ENCODE data around the gene PARVG. TPM values are rescaled to one million over a fixed set of nuclear protein-coding genes. Genes with fewer than 3 reads are reported as not detected.

PARVG gene
- total RNA-seq, 1 experiment from 2014 or later: 13.9 TPM

- no TSS peak for BruUV-seq (replicated peaks)
- CTCF ChIA-PET: no interaction called here
- no peaks in the 10 kb centered on the region for H3K27me3 ChIP-seq (replicated peaks; ENCODE audit: insufficient read depth, low read depth, low read length, poor library complexity)
Observed at GRCh38 chr22:44247346-44247745, 66.6 kb downstream of the PARVG start.

DNA sequence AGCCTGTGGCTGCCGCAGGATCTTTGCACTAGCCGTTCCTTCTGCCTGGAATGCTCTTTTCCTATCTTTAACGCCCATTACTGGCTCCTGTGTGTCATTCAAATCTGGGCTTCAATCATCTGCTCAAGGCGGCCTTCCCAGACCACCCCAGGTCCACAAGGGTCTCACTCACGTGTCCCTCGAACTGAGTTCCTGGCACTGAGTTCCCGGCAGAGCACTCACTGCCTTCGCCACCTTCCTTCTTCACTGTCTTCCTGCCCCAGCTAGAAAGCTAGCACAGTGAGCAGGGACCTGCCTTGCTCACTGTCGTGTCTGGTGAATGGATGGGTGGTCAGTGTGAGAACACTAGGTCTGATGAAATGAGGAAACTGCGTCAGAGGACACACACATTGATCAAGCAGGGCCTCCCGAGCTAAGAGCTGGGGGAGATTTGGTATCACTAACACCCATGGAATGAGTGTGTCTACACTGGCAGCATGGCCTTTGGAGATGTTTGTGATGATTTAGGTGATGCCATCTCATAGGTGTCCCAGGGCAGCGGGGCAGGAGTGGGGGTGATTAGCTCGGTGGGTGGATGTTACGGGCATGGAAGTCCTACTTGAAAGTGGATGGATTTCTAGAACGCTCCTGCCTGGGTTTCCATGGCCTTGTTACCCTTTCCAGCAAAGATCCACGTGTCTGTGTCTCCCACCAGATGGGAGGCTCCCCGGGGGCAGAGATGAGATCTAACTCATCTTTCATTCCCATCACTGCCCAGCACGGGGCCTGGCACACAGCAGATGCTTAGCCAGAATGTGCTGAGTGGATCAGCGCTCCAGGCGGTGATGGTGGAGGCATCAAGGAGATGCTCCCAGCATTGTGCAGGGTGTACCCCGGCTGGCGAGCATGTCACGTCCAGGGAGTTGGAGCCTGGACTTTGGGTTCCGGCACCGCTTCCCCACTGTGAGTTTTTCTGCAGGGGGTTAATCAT is 67.5 kb downstream of the PARVG start:
- Histone ChIP-seq H3K27me3 (replicated peaks; ENCODE audit: insufficient read depth, low read depth, low read length, poor library complexity) (no peaks in the 10 kb centered on the region), H3K9me3 (ENCODE audit: low read depth, low read length, poor library complexity, severe bottlenecking) (peaks cover 7% of the 10 kb centered on the region), H3K36me3 (ENCODE audit: insufficient read depth, low read length, poor library complexity, severe bottlenecking) (no peaks in the 10 kb centered on the region), H3K4me1 (ENCODE audit: insufficient read depth, low read length, poor library complexity, severe bottlenecking) (no peaks in the 10 kb centered on the region), H3K27ac (ENCODE audit: low read depth, low read length, poor library complexity, severe bottlenecking) (no peak overlapping the region), H3K4me3 (ENCODE audit: low read depth, low read length, poor library complexity, severe bottlenecking) (no peak overlapping the region)
- intact Hi-C loops (cut with micrococcal nuclease; ENCODE audit: unreplicated experiment): no loop called here
- no peak for DNase-seq (ENCODE audit: low spot score)
- TF ChIP-seq, protein P1, sequence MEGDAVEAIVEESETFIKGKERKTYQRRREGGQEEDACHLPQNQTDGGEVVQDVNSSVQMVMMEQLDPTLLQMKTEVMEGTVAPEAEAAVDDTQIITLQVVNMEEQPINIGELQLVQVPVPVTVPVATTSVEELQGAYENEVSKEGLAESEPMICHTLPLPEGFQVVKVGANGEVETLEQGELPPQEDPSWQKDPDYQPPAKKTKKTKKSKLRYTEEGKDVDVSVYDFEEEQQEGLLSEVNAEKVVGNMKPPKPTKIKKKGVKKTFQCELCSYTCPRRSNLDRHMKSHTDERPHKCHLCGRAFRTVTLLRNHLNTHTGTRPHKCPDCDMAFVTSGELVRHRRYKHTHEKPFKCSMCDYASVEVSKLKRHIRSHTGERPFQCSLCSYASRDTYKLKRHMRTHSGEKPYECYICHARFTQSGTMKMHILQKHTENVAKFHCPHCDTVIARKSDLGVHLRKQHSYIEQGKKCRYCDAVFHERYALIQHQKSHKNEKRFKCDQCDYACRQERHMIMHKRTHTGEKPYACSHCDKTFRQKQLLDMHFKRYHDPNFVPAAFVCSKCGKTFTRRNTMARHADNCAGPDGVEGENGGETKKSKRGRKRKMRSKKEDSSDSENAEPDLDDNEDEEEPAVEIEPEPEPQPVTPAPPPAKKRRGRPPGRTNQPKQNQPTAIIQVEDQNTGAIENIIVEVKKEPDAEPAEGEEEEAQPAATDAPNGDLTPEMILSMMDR (conservative IDR thresholded peaks at IDR 0.05; ENCODE audit: low read depth, low read length): no peak
- TF ChIP-seq EZH2 (IDR thresholded peaks at IDR 0.05; ENCODE audit: borderline replicate concordance, low read depth, low read length, poor library complexity, severe bottlenecking): no peak
- ChIA-PET CTCF (no interaction called here), POLR2A (ENCODE audit: low non-redundant PET) (no interaction called here)
- no TSS peak for BruUV-seq (replicated peaks)

More at GRCh38 chr22:44247346-44247745, 66.6 kb downstream of the PARVG start:
- no peak for DNase-seq (ENCODE audit: low spot score)
- Histone ChIP-seq H3K4me3 (ENCODE audit: low read depth, low read length, poor library complexity, severe bottlenecking) (no peak overlapping the region), H3K9me3 (ENCODE audit: low read depth, low read length, poor library complexity, severe bottlenecking) (peaks cover 7% of the 10 kb centered on the region), H3K27ac (ENCODE audit: low read depth, low read length, poor library complexity, severe bottlenecking) (no peak overlapping the region), H3K36me3 (ENCODE audit: insufficient read depth, low read length, poor library complexity, severe bottlenecking) (no peaks in the 10 kb centered on the region), H3K4me1 (ENCODE audit: insufficient read depth, low read length, poor library complexity, severe bottlenecking) (no peaks in the 10 kb centered on the region)
- POLR2A ChIA-PET (ENCODE audit: low non-redundant PET): no interaction called here
- TF ChIP-seq, protein P1 (conservative IDR thresholded peaks at IDR 0.05; ENCODE audit: low read depth, low read length): no peak
- no peak for TF ChIP-seq EZH2 (IDR thresholded peaks at IDR 0.05; ENCODE audit: borderline replicate concordance, low read depth, low read length, poor library complexity, severe bottlenecking)
- intact Hi-C loops (cut with micrococcal nuclease; ENCODE audit: unreplicated experiment): no loop called here

- H3K9me3 ChIP-seq (ENCODE audit: low read depth, low read length, poor library complexity, severe bottlenecking): peaks cover 7% of the 10 kb centered on the region
- BruUV-seq (replicated peaks): no TSS peak
- H3K4me1 ChIP-seq (ENCODE audit: insufficient read depth, low read length, poor library complexity, severe bottlenecking): no peaks in the 10 kb centered on the region
- H3K4me3 ChIP-seq (ENCODE audit: low read depth, low read length, poor library complexity, severe bottlenecking): no peak overlapping the region
- H3K27me3 ChIP-seq (replicated peaks; ENCODE audit: insufficient read depth, low read depth, low read length, poor library complexity): no peaks in the 10 kb centered on the region
- ChIA-PET CTCF (no interaction called here), POLR2A (ENCODE audit: low non-redundant PET) (no interaction called here)
- no peaks in the 10 kb centered on the region for H3K36me3 ChIP-seq (ENCODE audit: insufficient read depth, low read length, poor library complexity, severe bottlenecking)
- intact Hi-C loops (cut with micrococcal nuclease; ENCODE audit: unreplicated experiment): no loop called here
- TF ChIP-seq, protein P1 (conservative IDR thresholded peaks at IDR 0.05; ENCODE audit: low read depth, low read length): no peak
- TF ChIP-seq EZH2 (IDR thresholded peaks at IDR 0.05; ENCODE audit: borderline replicate concordance, low read depth, low read length, poor library complexity, severe bottlenecking): no peak
- H3K27ac ChIP-seq (ENCODE audit: low read depth, low read length, poor library complexity, severe bottlenecking): no peak overlapping the region
- no peak for DNase-seq (ENCODE audit: low spot score)
Observed at GRCh38 chr22:44248926-44249325, 68.2 kb downstream of the PARVG start.

All from A673 (cell line).